Gastrocnemius medialis (tissue), 4 donors: ENCODE measurements around the gene NCEH1.

Experiments used
- CTCF ChIP-seq, 5 experiments: fragments of 450-650 bp in 3 of 5; fragments of 200-600 bp in 2 of 5; sonication (generic) in 2 of 5; IDR thresholded peaks in 4 of 5; conservative IDR thresholded peaks in 1 of 5; 1 replicate in 4 of 5; 2 replicates in 1 of 5; pipeline ENCODE4 v1.5.1; 2016 to 2019; ENCODE audit warnings: antibody characterized with exemption in 5 of 5, mild to moderate bottlenecking in 3 of 5, moderate library complexity in 3 of 5
- POLR2A ChIP-seq, 2 donors: fragments of 450-650 bp; IDR thresholded peaks; one replicate each; pipeline ENCODE4 v1.6.1; 2017; ENCODE audit warnings: antibody characterized with exemption in 2 of 2, mild to moderate bottlenecking in 2 of 2, moderate library complexity in 2 of 2

GRCh38 chr3:172646439-172647015 is 64.3 kb downstream of the NCEH1 start:
- TF ChIP-seq POLR2A (IDR thresholded peaks at IDR 0.05) (no peak), CTCF (IDR thresholded peaks at IDR 0.05 in 4 of 5, conservative IDR thresholded peaks at IDR 0.05 in 1 of 5) (no peak)
